HG03175 (cell line): ENCODE measurements around the gene COL8A2.

Source experiments
- ATAC-seq: cut with Tn5 transposase; IDR thresholded peaks from one replicate; pipeline ENCODE4 v1.9.1; 2021; ENCODE audit warnings: mild to moderate bottlenecking, moderate library complexity; ENCODE audit not compliant: unreplicated experiment

The COL8A2 gene

GRCh38 chr1:36115931-36116330 is 9.1 kb downstream of the COL8A2 start:
- no peak for ATAC-seq

- ATAC-seq: no peak
These were observed 9.8 kb downstream of the COL8A2 start for GRCh38 chr1:36115200-36115669.

- ATAC-seq: no peak
These were observed 10.7 kb downstream of the COL8A2 start for GRCh38 chr1:36114371-36114770.

GRCh38 chr1:36112823-36113222 is 12.2 kb downstream of the COL8A2 start:
- no peak for ATAC-seq

- ATAC-seq: no peak
These were observed 13.9 kb downstream of the COL8A2 start for GRCh38 chr1:36111151-36111550.

GRCh38 chr1:36109041-36109679 is 15.9 kb downstream of the COL8A2 start:
- ATAC-seq: no peak

- ATAC-seq: no peak
These were observed 16.7 kb downstream of the COL8A2 start for GRCh38 chr1:36108314-36108713.

- no peak for ATAC-seq
These were observed 17.6 kb downstream of the COL8A2 start for GRCh38 chr1:36107394-36107793.

GRCh38 chr1:36106269-36106668 is 18.8 kb downstream of the COL8A2 start:
- no peak for ATAC-seq

GRCh38 chr1:36101546-36101945 is 23.5 kb downstream of the COL8A2 start:
- no peak for ATAC-seq

- ATAC-seq: no peak
These were observed 24.6 kb downstream of the COL8A2 start for GRCh38 chr1:36100376-36100775.

GRCh38 chr1:36099681-36100341 is 25.2 kb downstream of the COL8A2 start:
- no peak for ATAC-seq

- no peak for ATAC-seq
These were observed 26.2 kb downstream of the COL8A2 start for GRCh38 chr1:36098650-36099365.

GRCh38 chr1:36097693-36098585 is 27.1 kb downstream of the COL8A2 start:
- ATAC-seq: no peak

- no peak for ATAC-seq
These were observed 28.3 kb downstream of the COL8A2 start for GRCh38 chr1:36096500-36097432.

- ATAC-seq: no peak
These were observed 29.1 kb downstream of the COL8A2 start for GRCh38 chr1:36095760-36096405.

- no peak for ATAC-seq
These were observed 30.4 kb downstream of the COL8A2 start for GRCh38 chr1:36094621-36095061.

GRCh38 chr1:36093929-36094328 is 31.1 kb downstream of the COL8A2 start:
- ATAC-seq: no peak

GRCh38 chr1:36093226-36093625 is 31.8 kb downstream of the COL8A2 start:
- no peak for ATAC-seq
